Activated CD4-positive, alpha-beta memory T cell treated with anti-CD3 and anti-CD28 coated beads for 36 hours (primary cell): ENCODE results near the gene ZNF567. TPM values are rescaled to one million over a fixed set of nuclear protein-coding genes. Genes with fewer than 3 reads are reported as not detected.

Experiments used
- CTCF ChIA-PET: fragments of 350-600 bp; sonication (Branson Sonifier 250); formaldehyde crosslinking; loops from one replicate; lab custom pipeline; 2021; ENCODE audit warnings: antibody characterized with exemption, inconsistent platforms; lab: Charles Lee
- POLR2A ChIA-PET: fragments of 350-600 bp; sonication (Branson Sonifier 250); formaldehyde crosslinking; loops from one replicate; lab custom pipeline; 2021; ENCODE audit warnings: antibody characterized with exemption; lab: Charles Lee
- DNase-seq: peaks from one replicate; pipeline ENCODE4 v3.0.0-alpha.2; 2020
- H3K27ac Mint-ChIP-seq: one replicate; pipeline ENCODE4 v1.8.0; 2021; ENCODE audit warnings: mixed read lengths
- H3K27me3 Mint-ChIP-seq: one replicate; pipeline ENCODE4 v1.8.0; 2021; ENCODE audit warnings: mixed read lengths
- H3K36me3 Mint-ChIP-seq: one replicate; pipeline ENCODE4 v1.8.0; 2021; ENCODE audit warnings: mixed read lengths
- H3K4me1 Mint-ChIP-seq: one replicate; pipeline ENCODE4 v1.8.0; 2021; ENCODE audit warnings: low read depth, mixed read lengths
- H3K4me3 Mint-ChIP-seq: one replicate; pipeline ENCODE4 v1.8.0; 2021; ENCODE audit warnings: mild to moderate bottlenecking, mixed read lengths
- H3K9me3 Mint-ChIP-seq: one replicate; pipeline ENCODE4 v1.8.0; 2021; ENCODE audit warnings: mixed read lengths
- intact Hi-C: fragments of 100-400 bp; cut with micrococcal nuclease; formaldehyde crosslinking; loops from one replicate; pipeline ENCODE4 v1.15.1; 2023
- total RNA-seq, 2 experiments: library from RNA; stranded (reverse); gene quantifications; one replicate each; pipeline ENCODE4 v1.2.3, GENCODE V29; 2021

ZNF567 gene
- total RNA-seq: 1 to 10 TPM; 4.9 to 5.3 TPM

GRCh38 chr19:36687214-36688056 lies at the start of gene ZNF567:
TSS of gene ZNF567 (plus strand) at chr19:36687612. CDS start at chr19:36694868, 7,256 bp downstream.
- Mint-ChIP-seq H3K27me3 (no peaks in the 10 kb centered on the region), H3K36me3 (peaks cover 57% of the 10 kb centered on the region), H3K4me1 (peaks cover 24% of the 10 kb centered on the region), H3K27ac (peak within 1 kb of the TSS; percentile 90), H3K9me3 (peaks cover 20% of the 10 kb centered on the region), H3K4me3 (peak within 1 kb of the TSS; percentile 99)
- ChIA-PET CTCF (no interaction called here), POLR2A (interaction anchor here (0.6 to 1.7 kb wide), 4 partner anchors 21 to 198 kb away, joined by 3 to 5 read pairs (median 4); partner anchors contain the start of genes ZNF345, ZNF461 and ZNF566)
- peak; percentile 99 for DNase-seq
- intact Hi-C loops: loop anchor here (1.0 to 10.0 kb wide), 11 partner anchors 21 to 777 kb away; partner anchors contain the start of genes ZFP82, ZNF260, ZNF345 and ZNF382

DNA sequence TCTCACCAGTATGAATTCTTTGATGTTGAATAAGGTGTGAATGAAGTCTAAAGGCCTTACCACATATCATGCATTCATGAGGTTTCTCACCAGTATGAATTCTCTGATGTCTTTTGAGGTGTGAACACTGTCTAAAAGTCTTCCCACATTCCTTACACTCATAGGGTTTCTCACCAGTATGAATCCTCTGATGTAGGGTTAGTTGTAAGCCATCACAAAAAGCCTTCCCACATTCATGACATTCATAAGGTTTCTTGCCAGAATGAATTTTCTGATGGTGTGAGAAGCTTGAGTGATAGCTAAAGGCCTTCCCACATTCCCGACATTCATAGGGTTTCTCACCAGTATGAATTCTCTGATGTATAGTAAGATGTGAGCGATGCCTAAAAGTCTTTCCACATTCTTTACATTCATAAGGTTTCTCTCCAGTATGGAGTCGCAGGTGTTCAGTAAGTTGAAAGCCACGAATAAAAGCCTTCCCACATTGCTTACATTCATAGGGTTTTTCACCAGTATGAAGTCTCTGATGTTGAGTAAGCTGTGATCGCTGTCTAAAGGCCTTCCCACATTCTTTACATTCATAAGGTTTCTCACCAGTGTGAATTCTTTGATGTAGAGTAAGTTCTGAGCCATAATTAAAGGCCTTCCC lies 48.4 kb upstream of the ZNF567 start:
- no peak overlapping the region for H3K27ac Mint-ChIP-seq

DNA sequence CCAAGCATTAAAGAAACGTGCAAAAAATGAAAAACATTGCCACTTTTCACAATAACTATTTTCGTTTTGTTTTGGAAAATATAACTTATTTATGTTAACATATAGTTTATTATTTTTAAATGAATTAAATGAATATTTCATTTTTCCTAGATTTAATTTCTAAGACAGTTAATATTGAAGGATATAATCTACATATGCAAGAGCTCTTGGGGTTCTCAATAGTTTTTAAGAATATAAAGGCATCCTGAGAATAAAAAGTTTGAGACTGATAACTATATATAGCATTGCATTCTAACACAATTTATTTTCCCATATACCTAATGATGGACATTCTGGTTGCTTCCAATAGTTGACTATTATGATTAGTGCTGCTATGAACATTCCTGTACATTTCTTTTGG lies 40.7 kb upstream of the ZNF567 start:
- H3K27ac Mint-ChIP-seq: no peak overlapping the region
- peaks cover 62% of the 10 kb centered on the region for H3K36me3 Mint-ChIP-seq
- ChIA-PET POLR2A (no interaction called here), CTCF (no interaction called here)
- no peak for DNase-seq
- H3K27me3 Mint-ChIP-seq: no peaks in the 10 kb centered on the region
- peaks cover 55% of the 10 kb centered on the region for H3K9me3 Mint-ChIP-seq
- intact Hi-C loops: no loop called here
- H3K4me3 Mint-ChIP-seq: no peak overlapping the region
- no peaks in the 10 kb centered on the region for H3K4me1 Mint-ChIP-seq

More for the DNA sequence above, 48.4 kb upstream of the ZNF567 start:
- H3K4me3 Mint-ChIP-seq: no peak overlapping the region
- intact Hi-C loops: no loop called here
- no peak for DNase-seq
- peaks cover 70% of the 10 kb centered on the region for H3K36me3 Mint-ChIP-seq
- POLR2A ChIA-PET: no interaction called here
- H3K4me1 Mint-ChIP-seq: no peaks in the 10 kb centered on the region
- CTCF ChIA-PET: no interaction called here
- H3K27me3 Mint-ChIP-seq: no peaks in the 10 kb centered on the region
- H3K9me3 Mint-ChIP-seq: peaks cover 83% of the 10 kb centered on the region

DNA sequence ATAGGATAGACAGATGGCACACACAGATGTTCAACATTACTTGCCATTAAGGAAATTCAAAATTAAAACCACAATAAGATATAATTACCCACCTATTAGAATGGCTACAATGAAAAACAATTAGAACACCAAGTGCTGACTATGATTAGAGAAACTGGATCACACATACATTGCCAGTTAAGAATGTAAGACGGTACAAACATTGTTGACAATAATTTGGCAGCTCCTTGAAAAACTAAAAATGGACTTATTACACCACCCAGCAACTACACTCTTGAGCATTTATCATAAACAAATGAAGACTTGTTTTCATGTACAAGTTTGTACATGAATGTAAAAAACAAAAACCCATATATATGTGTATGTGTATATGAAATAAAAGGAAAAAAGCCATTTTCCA lies 34.5 kb upstream of the ZNF567 start:
- H3K4me3 Mint-ChIP-seq: no peak overlapping the region
- H3K36me3 Mint-ChIP-seq: peaks cover 71% of the 10 kb centered on the region
- intact Hi-C loops: no loop called here
- peaks cover 58% of the 10 kb centered on the region for H3K9me3 Mint-ChIP-seq
- DNase-seq: no peak
- H3K27ac Mint-ChIP-seq: no peak overlapping the region
- no peaks in the 10 kb centered on the region for H3K4me1 Mint-ChIP-seq
- ChIA-PET CTCF (no interaction called here), POLR2A (no interaction called here)
- no peaks in the 10 kb centered on the region for H3K27me3 Mint-ChIP-seq

- CTCF ChIA-PET: no interaction called here
- POLR2A ChIA-PET: interaction anchor here (1.9 kb wide), 1 partner anchor 22 kb away, joined by 4 read pairs; the partner anchor contains the start of gene ZNF567
- Mint-ChIP-seq H3K27ac (peak overlapping the region; percentile 61), H3K4me3 (peak overlapping the region; percentile 94), H3K36me3 (peaks cover 61% of the 10 kb centered on the region), H3K4me1 (peaks cover 28% of the 10 kb centered on the region), H3K27me3 (no peaks in the 10 kb centered on the region), H3K9me3 (peaks cover 56% of the 10 kb centered on the region)
- intact Hi-C loops: loop anchor here (1.0 to 5.0 kb wide), 4 partner anchors 21 to 177 kb away; partner anchors contain the start of genes ZNF260, ZNF529, ZNF566 and ZNF567
- no peak for DNase-seq
These were observed 21.6 kb upstream of the ZNF567 start for GRCh38 chr19:36665832-36666231.

DNA sequence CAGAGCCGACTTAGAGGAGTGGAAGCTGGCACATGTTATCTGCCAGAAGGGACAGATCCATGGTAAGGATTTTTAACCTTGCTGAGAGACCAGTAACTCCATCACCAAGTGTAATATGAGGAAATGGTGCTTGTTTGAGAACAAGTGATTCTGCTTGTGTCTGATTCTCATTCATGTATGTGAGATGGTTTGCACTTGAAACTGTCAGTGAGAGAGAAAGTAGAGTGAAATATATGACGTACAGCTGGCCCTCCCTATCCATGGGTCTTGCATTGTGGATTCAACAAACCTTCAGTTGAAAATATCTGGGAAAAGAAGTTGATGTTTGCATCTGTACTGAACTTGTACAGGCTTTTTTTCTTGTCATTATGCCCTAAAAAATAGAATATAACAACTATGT lies 18.8 kb upstream of the ZNF567 start:
- intact Hi-C loops: loop anchor here (5.0 kb wide), 1 partner anchor 96 kb away; the partner anchor contains the start of gene ZNF529
- DNase-seq: no peak
- Mint-ChIP-seq H3K27me3 (no peaks in the 10 kb centered on the region), H3K36me3 (peaks cover 70% of the 10 kb centered on the region), H3K9me3 (peaks cover 66% of the 10 kb centered on the region), H3K4me1 (peaks cover 28% of the 10 kb centered on the region), H3K4me3 (peak overlapping the region; percentile 34), H3K27ac (no peak overlapping the region)
- CTCF ChIA-PET: no interaction called here
- POLR2A ChIA-PET: no interaction called here

GRCh38 chr19:36672368-36672767 lies 15.0 kb upstream of the ZNF567 start:
- no peak for DNase-seq
- H3K4me3 Mint-ChIP-seq: no peak overlapping the region
- H3K27ac Mint-ChIP-seq: no peak overlapping the region
- intact Hi-C loops: no loop called here
- no peaks in the 10 kb centered on the region for H3K27me3 Mint-ChIP-seq
- H3K36me3 Mint-ChIP-seq: peaks cover 51% of the 10 kb centered on the region
- H3K4me1 Mint-ChIP-seq: peaks cover 12% of the 10 kb centered on the region
- ChIA-PET POLR2A (interaction anchor here (1.1 kb wide), 1 partner anchor 144 kb away, joined by 3 read pairs; the partner anchor contains the start of gene ZNF260), CTCF (no interaction called here)
- peaks cover 56% of the 10 kb centered on the region for H3K9me3 Mint-ChIP-seq

- no peak for DNase-seq
- ChIA-PET CTCF (no interaction called here), POLR2A (no interaction called here)
- H3K4me1 Mint-ChIP-seq: peaks cover 2% of the 10 kb centered on the region
- intact Hi-C loops: no loop called here
- peaks cover 58% of the 10 kb centered on the region for H3K36me3 Mint-ChIP-seq
- peaks cover 62% of the 10 kb centered on the region for H3K9me3 Mint-ChIP-seq
- H3K27ac Mint-ChIP-seq: no peak overlapping the region
- H3K27me3 Mint-ChIP-seq: no peaks in the 10 kb centered on the region
- H3K4me3 Mint-ChIP-seq: no peak overlapping the region
These were observed 13.2 kb upstream of the ZNF567 start for GRCh38 chr19:36674201-36674600.

GRCh38 chr19:36679455-36679854 lies 8.0 kb upstream of the ZNF567 start:
- CTCF ChIA-PET: no interaction called here

DNA sequence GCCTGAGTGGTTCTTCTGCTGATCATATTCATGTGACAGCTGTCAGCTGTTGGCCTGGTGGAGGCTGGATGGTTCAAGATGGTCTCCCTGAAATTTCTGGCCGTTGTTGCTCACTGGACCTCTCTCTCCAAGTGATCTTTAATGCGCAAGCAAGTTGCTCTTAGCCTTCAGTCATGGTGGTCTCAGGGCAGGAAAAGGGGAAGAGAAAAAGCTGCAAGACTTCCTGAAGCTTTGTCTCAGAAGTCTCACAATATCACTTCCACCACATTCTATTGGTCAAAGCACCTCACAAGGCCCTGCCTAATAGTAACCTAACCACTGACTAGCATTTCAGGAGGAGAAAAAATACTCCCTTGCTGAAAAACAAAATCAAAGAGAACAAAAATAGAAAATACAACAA lies 1.6 kb upstream of the ZNF567 start:
- peak overlapping the region; percentile 99 for H3K4me3 Mint-ChIP-seq
- CTCF ChIA-PET: no interaction called here
- intact Hi-C loops: loop anchor here (2.0 to 10.0 kb wide), 6 partner anchors 86 to 779 kb away; partner anchors contain the start of genes ZFP82, ZNF345, ZNF568 and ZNF569
- DNase-seq: no peak
- H3K27me3 Mint-ChIP-seq: no peaks in the 10 kb centered on the region
- POLR2A ChIA-PET: no interaction called here
- no peak overlapping the region for H3K27ac Mint-ChIP-seq
- peaks cover 56% of the 10 kb centered on the region for H3K36me3 Mint-ChIP-seq
- peaks cover 24% of the 10 kb centered on the region for H3K4me1 Mint-ChIP-seq
- peaks cover 27% of the 10 kb centered on the region for H3K9me3 Mint-ChIP-seq

More at GRCh38 chr19:36679455-36679854, 8.0 kb upstream of the ZNF567 start:
- H3K9me3 Mint-ChIP-seq: peaks cover 46% of the 10 kb centered on the region
- DNase-seq: no peak
- H3K4me1 Mint-ChIP-seq: no peaks in the 10 kb centered on the region
- H3K4me3 Mint-ChIP-seq: no peak overlapping the region
- H3K36me3 Mint-ChIP-seq: peaks cover 52% of the 10 kb centered on the region
- no peak overlapping the region for H3K27ac Mint-ChIP-seq
- no peaks in the 10 kb centered on the region for H3K27me3 Mint-ChIP-seq
- POLR2A ChIA-PET: no interaction called here
- intact Hi-C loops: no loop called here

DNA sequence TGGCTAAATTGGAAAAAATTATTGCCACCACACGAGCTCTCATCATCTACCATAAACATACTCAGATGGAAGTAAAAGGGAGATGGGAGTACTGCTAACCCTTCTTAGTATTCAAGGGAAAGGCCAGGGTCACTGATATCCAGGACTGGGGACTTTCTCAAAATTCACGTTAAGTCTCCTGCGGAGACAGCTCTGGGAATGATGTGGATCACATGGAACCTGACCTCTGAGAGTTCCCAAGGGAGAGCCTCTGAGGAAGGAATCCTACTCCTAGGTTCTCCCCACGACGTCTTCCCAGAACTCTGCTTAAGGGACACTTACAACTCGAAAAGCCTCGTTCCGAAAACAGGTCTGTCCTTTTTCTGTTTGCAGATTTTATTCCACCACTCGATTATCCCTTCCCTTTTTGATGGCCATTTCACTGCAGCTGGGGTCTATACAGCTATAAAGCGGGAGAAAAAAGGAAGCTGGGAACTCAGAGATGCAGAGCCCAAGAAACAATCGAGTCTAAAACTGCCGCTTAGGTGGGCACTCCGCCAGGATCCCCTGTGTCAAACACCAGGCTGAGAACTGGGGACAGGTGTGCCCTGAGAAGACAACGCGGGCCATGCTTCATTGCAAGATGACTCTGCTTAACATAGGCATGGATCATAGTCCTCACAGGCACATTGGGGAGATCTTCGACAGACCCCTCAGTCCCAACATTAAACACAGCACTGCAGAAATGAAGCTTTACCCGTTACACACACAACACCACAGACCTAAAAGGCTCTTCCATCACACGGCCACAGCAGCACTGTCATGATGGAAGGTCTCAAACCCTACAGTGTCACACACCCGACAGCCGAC lies 823 bp upstream of the ZNF567 start:
- Mint-ChIP-seq H3K36me3 (peaks cover 55% of the 10 kb centered on the region), H3K4me3 (peak overlapping the region; percentile 99), H3K9me3 (peaks cover 22% of the 10 kb centered on the region), H3K27me3 (no peaks in the 10 kb centered on the region), H3K4me1 (peaks cover 24% of the 10 kb centered on the region), H3K27ac (peak overlapping the region; percentile 90)
- CTCF ChIA-PET: interaction anchor here (0.7 kb wide), 1 partner anchor 558 kb away, joined by 3 read pairs; no protein-coding TSS in a partner anchor
- intact Hi-C loops: loop anchor here (1.0 to 10.0 kb wide), 11 partner anchors 20 to 778 kb away; partner anchors contain the start of genes ZFP82, ZNF260, ZNF345 and ZNF382
- DNase-seq: no peak
- POLR2A ChIA-PET: interaction anchor here (0.6 to 1.7 kb wide), 4 partner anchors 20 to 198 kb away, joined by 3 to 5 read pairs (median 4); partner anchors contain the start of genes ZNF345, ZNF461 and ZNF566
